ENCODE measurements around the gene ZNF609.

Gene ZNF609

GRCh38 chr15:64548235-64548634 is 87.9 kb downstream of the ZNF609 start:
- no peak for DNase-seq

- DNase-seq = no peak
Observed at GRCh38 chr15:64549860-64550259, 89.5 kb downstream of the ZNF609 start.

- no peak for DNase-seq
Observed at GRCh38 chr15:64552281-64552948, 92.0 kb downstream of the ZNF609 start.

GRCh38 chr15:64558460-64559179 is 98.2 kb downstream of the ZNF609 start:
- DNase-seq = no peak

- DNase-seq = no peak
Observed at GRCh38 chr15:64559243-64559642, 98.9 kb downstream of the ZNF609 start.

GRCh38 chr15:64560501-64560900 is 100.1 kb downstream of the ZNF609 start:
- no peak for DNase-seq

GRCh38 chr15:64560998-64561397 is 100.6 kb downstream of the ZNF609 start:
- DNase-seq = no peak

GRCh38 chr15:64562003-64562640 is 101.7 kb downstream of the ZNF609 start:
- DNase-seq = no peak

GRCh38 chr15:64566102-64566501 is 105.7 kb downstream of the ZNF609 start:
- no peak for DNase-seq

GRCh38 chr15:64566629-64567427 is 106.5 kb downstream of the ZNF609 start:
- no peak for DNase-seq

GRCh38 chr15:64568765-64569164 is 108.4 kb downstream of the ZNF609 start:
- no peak for DNase-seq

GRCh38 chr15:64571857-64572291 is 111.5 kb downstream of the ZNF609 start:
- DNase-seq = no peak

GRCh38 chr15:64572856-64573255 is 112.5 kb downstream of the ZNF609 start:
- no peak for DNase-seq

GRCh38 chr15:64574301-64575017 is 114.1 kb downstream of the ZNF609 start:
- DNase-seq = no peak

- DNase-seq = no peak
Observed at GRCh38 chr15:64580696-64581407, 120.5 kb downstream of the ZNF609 start.

- DNase-seq = no peak
Observed at GRCh38 chr15:64581408-64581761, 121.0 kb downstream of the ZNF609 start.

- DNase-seq = no peak
Observed at GRCh38 chr15:64582202-64582601, 121.8 kb downstream of the ZNF609 start.

- peak; percentile 26 for DNase-seq
Observed at GRCh38 chr15:64583519-64583918, 123.1 kb downstream of the ZNF609 start.

- DNase-seq = no peak
Observed at GRCh38 chr15:64583983-64584382, 123.6 kb downstream of the ZNF609 start.

GRCh38 chr15:64586259-64586870 is 126.0 kb downstream of the ZNF609 start:
- DNase-seq = no peak

GRCh38 chr15:64586984-64587383 is 126.6 kb downstream of the ZNF609 start:
- DNase-seq = no peak
